Prostate gland (tissue), 2 donors: Measurements from ENCODE around the gene AUTS2.

Experiments used
- POLR2A ChIP-seq: fragments of 450-650 bp; IDR thresholded peaks from one replicate; pipeline ENCODE4 v1.6.1; 2016; ENCODE audit warnings: antibody characterized with exemption, mild to moderate bottlenecking
- TF ChIP-seq, protein P1 (sequence below), 4 experiments: fragments of 200-600 bp in 2 of 4; fragments of 450-650 bp in 2 of 4; sonication (generic) in 2 of 4; IDR thresholded peaks; 1 replicate in 3 of 4; 2 replicates in 1 of 4; pipeline ENCODE4 v1.5.1; 2016 to 2019; ENCODE audit warnings: antibody characterized with exemption in 4 of 4, mild to moderate bottlenecking in 2 of 4, moderate library complexity in 2 of 4

DNA sequence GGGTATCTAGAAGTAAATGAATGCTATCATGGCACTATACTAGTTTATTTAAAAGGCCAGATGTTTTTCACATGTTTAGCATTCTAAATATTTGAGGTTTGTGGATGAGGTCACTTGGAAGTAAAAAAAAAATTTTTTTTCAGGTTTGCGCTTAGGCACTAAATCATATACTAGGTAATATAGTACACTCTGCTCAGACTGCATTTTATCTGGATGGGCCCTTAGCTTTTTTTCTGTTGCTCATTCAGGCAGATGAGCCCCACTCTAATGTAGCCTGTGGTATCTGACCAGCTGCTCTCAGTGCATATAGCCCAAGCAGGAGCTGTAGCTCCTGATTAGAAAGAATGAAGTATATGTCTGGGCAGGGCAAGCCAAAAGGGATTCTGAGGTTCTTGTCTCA lies 210.1 kb downstream of the AUTS2 start:
- TF ChIP-seq, protein P1, sequence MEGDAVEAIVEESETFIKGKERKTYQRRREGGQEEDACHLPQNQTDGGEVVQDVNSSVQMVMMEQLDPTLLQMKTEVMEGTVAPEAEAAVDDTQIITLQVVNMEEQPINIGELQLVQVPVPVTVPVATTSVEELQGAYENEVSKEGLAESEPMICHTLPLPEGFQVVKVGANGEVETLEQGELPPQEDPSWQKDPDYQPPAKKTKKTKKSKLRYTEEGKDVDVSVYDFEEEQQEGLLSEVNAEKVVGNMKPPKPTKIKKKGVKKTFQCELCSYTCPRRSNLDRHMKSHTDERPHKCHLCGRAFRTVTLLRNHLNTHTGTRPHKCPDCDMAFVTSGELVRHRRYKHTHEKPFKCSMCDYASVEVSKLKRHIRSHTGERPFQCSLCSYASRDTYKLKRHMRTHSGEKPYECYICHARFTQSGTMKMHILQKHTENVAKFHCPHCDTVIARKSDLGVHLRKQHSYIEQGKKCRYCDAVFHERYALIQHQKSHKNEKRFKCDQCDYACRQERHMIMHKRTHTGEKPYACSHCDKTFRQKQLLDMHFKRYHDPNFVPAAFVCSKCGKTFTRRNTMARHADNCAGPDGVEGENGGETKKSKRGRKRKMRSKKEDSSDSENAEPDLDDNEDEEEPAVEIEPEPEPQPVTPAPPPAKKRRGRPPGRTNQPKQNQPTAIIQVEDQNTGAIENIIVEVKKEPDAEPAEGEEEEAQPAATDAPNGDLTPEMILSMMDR (IDR thresholded peaks at IDR 0.05) = no peak
- TF ChIP-seq POLR2A = no peak
